OCI-M2 (cell line): ENCODE measurements around the gene ATP13A5.

Source experiments
- DNase-seq: peaks from one replicate; lab custom pipeline; 2025; ENCODE audit not compliant: unreplicated experiment; lab: John Stamatoyannopoulos, UW

The ATP13A5 gene

GRCh38 chr3:193378706-193379105, at the start of gene ATP13A5:
TSS of gene ATP13A5 (minus strand) at chr3:193378753. CDS start at chr3:193378725, 28 bp downstream.
- DNase-seq: no peak

GRCh38 chr3:193418576-193419373, 40.2 kb upstream of the ATP13A5 start:
- DNase-seq: no peak

DNA sequence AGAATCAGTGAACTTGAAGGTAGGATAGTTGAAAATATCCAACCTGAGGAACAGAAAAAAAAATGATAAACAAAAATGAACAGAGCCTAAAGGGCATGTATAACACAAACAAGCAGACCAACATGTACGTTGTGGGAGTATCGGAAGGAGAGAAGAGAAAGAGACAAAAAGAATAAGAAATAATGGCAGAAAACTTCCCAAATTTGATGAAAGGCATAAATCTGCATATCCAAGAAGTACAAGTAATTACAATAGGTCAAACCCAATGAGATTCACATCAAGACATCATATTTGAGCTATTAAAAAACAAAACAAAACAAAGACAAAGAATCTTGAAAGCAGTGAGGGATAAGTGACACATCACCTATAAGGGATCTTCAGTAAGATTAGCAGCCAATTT, 38.1 kb upstream of the ATP13A5 start:
- no peak for DNase-seq

DNA sequence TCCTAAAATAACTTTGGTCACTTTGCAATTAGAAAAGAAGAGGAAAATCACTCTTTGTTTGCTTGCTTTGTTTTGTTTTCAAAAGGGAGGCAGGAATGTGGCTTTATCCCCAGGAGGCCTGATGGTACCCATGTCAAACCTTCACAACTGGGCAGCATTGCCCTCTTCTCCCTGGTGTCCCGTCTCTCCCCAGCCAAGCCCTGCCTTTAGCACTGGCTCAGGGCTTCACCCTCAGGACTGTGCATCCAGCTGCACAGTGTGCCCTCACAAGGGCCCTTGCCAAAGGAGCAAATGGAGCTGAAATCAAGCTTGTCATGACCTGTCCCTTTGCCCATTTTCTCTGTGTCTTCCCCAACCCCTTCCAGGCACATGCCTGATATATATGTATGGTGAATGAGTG, 29.1 kb upstream of the ATP13A5 start:
- DNase-seq: no peak

DNA sequence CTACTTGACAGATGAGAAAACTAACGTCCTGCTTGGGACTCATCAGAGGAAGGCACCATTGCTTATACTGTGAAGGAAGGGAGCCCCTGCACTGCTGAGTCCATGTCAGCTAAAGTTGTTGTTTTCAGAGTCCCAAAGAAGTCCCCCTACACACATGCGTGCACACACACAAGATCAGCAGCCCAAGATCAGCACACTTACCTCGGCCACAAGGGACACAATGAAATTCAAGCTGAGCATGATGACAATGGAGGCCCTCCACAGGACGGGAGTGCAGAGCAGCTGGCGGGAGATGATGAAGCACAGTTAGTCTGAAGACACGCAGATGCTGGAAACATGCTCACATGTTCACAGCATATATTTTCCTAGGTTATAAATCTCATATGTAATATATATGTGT, 28.6 kb upstream of the ATP13A5 start:
- no peak for DNase-seq

GRCh38 chr3:193403307-193403706, 24.8 kb upstream of the ATP13A5 start:
- no peak for DNase-seq

DNA sequence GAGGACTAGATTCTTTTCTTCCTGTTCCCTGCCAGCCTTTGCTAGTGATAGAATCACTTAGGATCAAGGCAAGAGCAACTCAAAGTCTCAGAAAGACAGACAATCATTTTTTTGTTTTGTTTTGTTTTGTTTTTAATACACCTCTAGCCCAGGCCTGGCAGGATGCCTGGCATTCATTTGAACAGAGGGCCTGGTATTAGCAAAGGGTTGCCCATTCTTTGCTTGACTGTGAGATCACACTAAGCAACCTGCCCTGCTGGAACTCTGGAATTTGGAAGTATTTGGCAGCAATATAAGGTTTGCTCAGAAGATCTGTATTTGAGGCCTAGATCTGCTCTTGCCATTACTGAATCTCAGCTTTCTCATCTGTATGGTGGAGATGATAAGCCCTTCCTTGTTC, 21.8 kb upstream of the ATP13A5 start:
- no peak for DNase-seq

- DNase-seq: no peak
Observed at GRCh38 chr3:193396451-193397244, 18.1 kb upstream of the ATP13A5 start.

DNA sequence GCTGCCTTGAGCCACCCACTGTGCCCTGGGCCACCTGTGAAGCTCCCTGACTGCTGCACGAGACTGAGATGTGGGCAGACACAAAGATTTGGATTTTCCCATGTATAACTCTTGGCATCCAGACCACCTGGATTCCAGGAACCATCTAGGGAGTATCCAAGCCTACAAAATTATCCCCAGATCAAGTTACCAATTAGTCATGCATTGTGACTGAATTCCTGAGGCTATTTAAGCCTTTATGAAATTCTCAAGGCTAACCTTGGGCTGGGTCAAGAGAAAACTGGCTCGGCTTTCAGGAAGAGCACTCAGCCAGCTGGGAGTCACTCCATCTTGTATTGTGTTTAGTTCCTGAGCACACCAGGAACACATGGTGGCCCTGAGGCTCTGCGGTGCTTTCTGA, 13.3 kb upstream of the ATP13A5 start:
- no peak for DNase-seq

GRCh38 chr3:193389335-193389734, 10.8 kb upstream of the ATP13A5 start:
- no peak for DNase-seq

DNA sequence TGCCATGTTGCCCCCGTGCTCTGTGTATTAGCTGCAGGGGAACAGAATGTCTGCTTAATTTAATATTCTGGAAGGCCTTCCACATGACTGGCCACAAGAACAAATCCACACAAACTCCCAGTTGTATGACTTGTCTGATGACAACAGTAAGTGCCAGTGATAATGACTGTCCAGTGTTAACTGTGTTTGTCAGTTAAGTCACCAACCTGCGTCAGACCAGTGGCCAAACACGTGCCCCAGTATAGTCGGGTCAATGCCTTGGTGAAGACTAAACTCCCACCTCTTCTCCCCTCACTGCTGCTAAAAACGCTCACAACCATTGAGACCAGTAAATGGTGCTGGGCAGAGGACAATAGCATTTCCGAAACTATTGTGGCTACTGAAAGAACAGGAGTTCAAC, 9.8 kb upstream of the ATP13A5 start:
- no peak for DNase-seq

DNA sequence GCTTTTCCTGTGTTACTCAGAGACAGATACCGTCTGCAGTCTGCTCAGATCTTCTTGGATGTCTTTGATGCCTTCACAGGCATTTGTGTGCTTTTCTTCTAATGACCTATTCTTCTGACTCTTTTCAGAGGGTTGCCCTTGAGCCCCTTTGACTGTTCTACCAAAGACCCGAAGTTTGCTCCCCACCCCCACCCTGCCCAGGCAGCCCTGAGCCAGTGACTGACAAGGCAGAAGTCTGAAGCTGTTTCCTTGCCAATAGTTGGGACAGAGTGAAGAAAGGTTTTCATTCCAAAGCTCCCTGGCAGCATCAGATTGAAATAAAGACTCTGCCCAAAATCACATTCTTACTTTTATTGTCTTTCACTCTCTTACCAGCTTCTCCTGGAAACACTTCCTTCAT, 9.0 kb upstream of the ATP13A5 start:
- no peak for DNase-seq

DNA sequence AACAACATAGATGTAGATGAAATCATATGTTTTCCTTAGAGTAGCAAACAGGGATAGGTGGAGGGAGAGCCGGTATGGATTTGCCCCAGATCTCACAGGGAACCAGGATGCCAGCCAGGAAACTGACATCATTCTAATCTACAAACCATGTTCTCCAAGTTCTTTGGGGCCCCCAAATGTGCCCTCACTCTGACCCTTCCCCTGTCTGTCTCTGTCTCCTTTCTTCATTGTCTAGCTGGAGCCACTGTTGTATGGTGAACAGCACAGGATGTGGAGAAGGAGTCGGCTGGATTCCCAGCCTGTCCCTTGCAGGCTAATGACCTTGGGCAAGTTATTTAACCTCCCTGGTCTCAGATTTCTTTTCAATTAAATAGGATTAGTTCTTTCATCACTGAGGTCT, 962 bp downstream of the ATP13A5 start:
- DNase-seq: no peak

- no peak for DNase-seq
Observed at GRCh38 chr3:193375614-193376013, 2.9 kb downstream of the ATP13A5 start.

- no peak for DNase-seq
Observed at GRCh38 chr3:193372783-193373182, 5.8 kb downstream of the ATP13A5 start.

DNA sequence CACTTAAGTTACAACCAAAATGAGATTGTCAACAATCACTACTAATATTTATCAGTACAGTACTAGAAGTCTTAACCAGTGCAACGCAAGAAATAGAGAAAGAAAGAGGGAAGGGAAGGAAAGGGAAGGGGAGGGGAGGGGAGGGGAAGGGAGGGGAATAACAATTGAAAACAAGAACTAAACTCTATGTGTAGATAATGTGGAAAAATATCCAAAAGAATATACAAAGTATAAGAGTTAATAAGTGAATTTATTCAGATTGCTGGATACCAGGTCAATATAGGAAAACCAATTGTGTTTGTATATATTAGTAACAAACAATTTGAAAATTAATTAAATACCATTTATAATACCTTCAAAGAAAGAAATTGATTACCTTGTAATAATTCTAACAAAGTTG, 10.7 kb downstream of the ATP13A5 start:
- no peak for DNase-seq

- no peak for DNase-seq
Observed at GRCh38 chr3:193357291-193357690, 21.3 kb downstream of the ATP13A5 start.

DNA sequence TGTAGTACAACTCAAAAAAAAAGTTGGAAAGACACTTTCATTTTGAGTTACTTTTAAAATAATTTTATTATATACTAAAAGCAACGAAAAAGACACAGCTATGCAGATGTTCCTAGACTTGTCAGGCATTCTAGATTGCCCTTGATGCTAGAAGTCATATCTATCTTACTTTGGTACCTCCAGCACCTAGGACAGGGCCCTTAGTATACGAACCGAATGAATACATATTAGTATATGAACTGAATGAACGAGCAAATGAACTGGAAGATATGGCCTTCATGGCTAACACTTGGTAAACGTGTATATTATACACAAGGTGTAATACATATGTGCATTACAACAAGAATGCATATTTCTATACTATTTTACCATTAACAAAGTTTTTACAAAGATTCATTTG, 24.1 kb downstream of the ATP13A5 start:
- DNase-seq: no peak

GRCh38 chr3:193350744-193351143, 27.8 kb downstream of the ATP13A5 start:
- DNase-seq: no peak

DNA sequence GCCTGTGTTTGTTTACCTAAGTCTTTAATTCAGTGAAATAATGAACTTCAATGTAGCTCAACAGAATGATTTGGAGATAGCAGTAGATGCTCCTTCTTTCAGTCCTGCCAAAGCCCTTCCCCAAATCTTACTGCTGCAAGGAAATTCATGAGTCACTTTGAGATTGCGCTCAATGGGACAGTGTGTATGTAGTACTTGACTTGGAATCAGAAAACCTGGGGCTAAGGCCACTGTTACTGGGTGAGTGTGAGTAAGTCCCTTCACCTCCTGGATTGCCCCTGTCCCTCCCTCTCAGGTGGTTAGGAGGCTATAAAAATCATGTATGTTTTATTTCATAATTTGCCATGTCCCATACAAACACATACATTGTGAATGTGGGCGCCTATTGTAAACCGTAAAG, 29.9 kb downstream of the ATP13A5 start:
- DNase-seq: no peak

GRCh38 chr3:193347521-193348501, 30.7 kb downstream of the ATP13A5 start:
- no peak for DNase-seq
